HL-60 (cell line): ENCODE data around the gene RTN4R.

Experiments used
- DNase-seq, 2 experiments: peaks; one replicate each; pipeline ENCODE4 v3.0.0-alpha.2; 2010 to 2020; ENCODE audit warnings: low read depth in 1 of 2, low spot score in 1 of 2
- H3K27ac ChIP-seq: fragments of 250-450 bp; sonication (Bioruptor Pico); replicated peaks from 2 replicates; pipeline ENCODE4 v1.5.1; 2020; ENCODE audit warnings: mild to moderate bottlenecking, moderate library complexity
- H3K27me3 ChIP-seq: fragments of 250-450 bp; sonication (Bioruptor Pico); 2 replicates; pipeline ENCODE4 v1.5.1; 2021; ENCODE audit warnings: mild to moderate bottlenecking, moderate library complexity; ENCODE audit not compliant: insufficient read depth, poor library complexity, severe bottlenecking
- H3K4me3 ChIP-seq: replicated peaks from 2 replicates; pipeline ENCODE4 v1.5.1; 2011; ENCODE audit warnings: mild to moderate bottlenecking, control low read depth, low read length; ENCODE audit not compliant: insufficient read depth
- GABPA ChIP-seq: IDR thresholded peaks from 2 replicates; pipeline ENCODE4 v1.6.1; 2012; ENCODE audit warnings: low read depth
- POLR2AphosphoS5 ChIP-seq: IDR thresholded peaks from 2 replicates; pipeline ENCODE4 v1.6.1; 2012; ENCODE audit warnings: low read depth
- REST ChIP-seq: IDR thresholded peaks from 2 replicates; pipeline ENCODE4 v1.6.1; 2012; ENCODE audit warnings: low read depth; ENCODE audit not compliant: insufficient replicate concordance
- SPI1 ChIP-seq: IDR thresholded peaks from 2 replicates; pipeline ENCODE4 v1.6.1; 2012; ENCODE audit warnings: low read depth, mild to moderate bottlenecking, borderline replicate concordance
- TF ChIP-seq, protein P1 (sequence below): IDR thresholded peaks from one replicate; pipeline ENCODE4 v1.5.1; 2011; ENCODE audit warnings: low read length, control low read depth, inconsistent platforms; ENCODE audit not compliant: insufficient read depth

RTN4R gene

DNA sequence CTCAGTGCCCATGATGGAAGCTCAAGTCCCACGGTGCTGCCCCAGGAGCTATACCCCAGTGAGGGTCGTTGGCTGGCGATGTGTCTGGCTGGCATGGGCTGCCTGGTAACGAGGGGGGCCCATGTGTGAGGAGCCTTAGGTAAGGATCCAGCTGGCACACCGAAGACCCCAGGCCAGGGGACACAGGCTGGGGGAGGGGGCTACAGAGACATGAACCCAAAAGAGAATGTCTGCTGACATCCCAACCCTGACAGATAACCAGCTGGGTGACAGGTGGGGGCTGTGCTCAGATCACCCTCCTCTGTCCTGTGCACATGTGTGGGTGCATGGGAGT lies 39.2 kb downstream of the RTN4R start:
- H3K27me3 ChIP-seq, result no peaks in the 10 kb centered on the region

GRCh38 chr22:20228055-20228938 lies 39.8 kb downstream of the RTN4R start:
- DNase-seq, result no peak
- H3K27ac ChIP-seq, result no peak overlapping the region
- H3K4me3 ChIP-seq, result no peak overlapping the region
- no peaks in the 10 kb centered on the region for H3K27me3 ChIP-seq
- no peak for TF ChIP-seq POLR2AphosphoS5
- TF ChIP-seq, protein P1, sequence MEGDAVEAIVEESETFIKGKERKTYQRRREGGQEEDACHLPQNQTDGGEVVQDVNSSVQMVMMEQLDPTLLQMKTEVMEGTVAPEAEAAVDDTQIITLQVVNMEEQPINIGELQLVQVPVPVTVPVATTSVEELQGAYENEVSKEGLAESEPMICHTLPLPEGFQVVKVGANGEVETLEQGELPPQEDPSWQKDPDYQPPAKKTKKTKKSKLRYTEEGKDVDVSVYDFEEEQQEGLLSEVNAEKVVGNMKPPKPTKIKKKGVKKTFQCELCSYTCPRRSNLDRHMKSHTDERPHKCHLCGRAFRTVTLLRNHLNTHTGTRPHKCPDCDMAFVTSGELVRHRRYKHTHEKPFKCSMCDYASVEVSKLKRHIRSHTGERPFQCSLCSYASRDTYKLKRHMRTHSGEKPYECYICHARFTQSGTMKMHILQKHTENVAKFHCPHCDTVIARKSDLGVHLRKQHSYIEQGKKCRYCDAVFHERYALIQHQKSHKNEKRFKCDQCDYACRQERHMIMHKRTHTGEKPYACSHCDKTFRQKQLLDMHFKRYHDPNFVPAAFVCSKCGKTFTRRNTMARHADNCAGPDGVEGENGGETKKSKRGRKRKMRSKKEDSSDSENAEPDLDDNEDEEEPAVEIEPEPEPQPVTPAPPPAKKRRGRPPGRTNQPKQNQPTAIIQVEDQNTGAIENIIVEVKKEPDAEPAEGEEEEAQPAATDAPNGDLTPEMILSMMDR, result no peak
- TF ChIP-seq SPI1, result no peak
- no peak for TF ChIP-seq REST
- no peak for TF ChIP-seq GABPA

More for the DNA sequence above, 39.2 kb downstream of the RTN4R start:
- Histone ChIP-seq H3K27ac (no peak overlapping the region), H3K4me3 (no peak overlapping the region)
- TF ChIP-seq POLR2AphosphoS5 (no peak), SPI1 (no peak), GABPA (no peak), REST (no peak)
- TF ChIP-seq, protein P1, result no peak
- no peak for DNase-seq

DNA sequence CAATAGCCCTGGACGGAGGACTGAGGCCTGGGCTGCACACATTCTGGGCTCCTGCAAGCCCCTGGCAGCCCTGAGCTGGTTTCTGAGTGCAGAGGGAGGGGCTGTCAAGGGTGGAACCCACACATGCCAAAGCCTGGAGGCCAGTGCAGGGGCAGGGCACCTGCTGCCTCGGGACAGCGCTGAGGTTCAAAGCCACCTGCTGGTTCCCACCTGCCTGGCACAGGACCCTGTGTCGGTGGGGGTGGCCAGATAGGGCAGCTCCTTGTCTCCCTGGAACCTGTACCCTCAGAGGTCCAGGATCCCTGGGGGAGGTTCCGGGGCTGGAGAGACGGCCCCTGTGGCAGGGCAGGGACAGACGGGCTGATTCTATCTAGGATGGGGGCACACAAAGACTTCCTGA lies 40.8 kb downstream of the RTN4R start:
- Histone ChIP-seq H3K27ac (no peak overlapping the region), H3K4me3 (no peak overlapping the region), H3K27me3 (no peaks in the 10 kb centered on the region)
- TF ChIP-seq, protein P1, result no peak
- TF ChIP-seq SPI1 (no peak), POLR2AphosphoS5 (no peak), REST (no peak), GABPA (no peak)
- no peak for DNase-seq
